ENCODE data around the gene MPZL2. TPM values are rescaled to one million over a fixed set of nuclear protein-coding genes. Genes with fewer than 3 reads are reported as not detected.

MPZL2 gene
- total RNA-seq, 1 donor: 0.36 TPM

DNA sequence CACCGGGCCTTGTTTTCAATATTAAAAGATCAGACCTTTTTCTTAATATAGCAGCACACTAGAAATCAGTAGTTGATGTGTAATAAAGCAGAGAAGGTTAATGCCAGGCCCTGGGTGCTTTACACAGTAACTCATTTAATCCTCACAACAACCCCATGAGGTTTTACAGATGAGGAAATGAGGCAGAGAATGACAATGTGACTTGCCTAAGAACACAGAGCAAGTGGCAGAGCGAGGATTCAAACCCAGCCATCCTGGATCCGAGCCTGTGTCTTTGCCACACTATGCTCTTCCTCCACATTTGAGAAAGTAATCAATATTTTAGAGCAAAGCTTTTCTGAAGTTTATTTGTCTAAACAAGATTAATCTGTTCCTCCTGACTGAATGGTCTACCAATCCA lies 46.5 kb downstream of the MPZL2 start:
- no peak for DNase-seq (ENCODE audit: low read depth)
- no peak overlapping the region for H3K4me3 ChIP-seq (ENCODE audit: low read depth, low read length)
- TF ChIP-seq, protein P1, sequence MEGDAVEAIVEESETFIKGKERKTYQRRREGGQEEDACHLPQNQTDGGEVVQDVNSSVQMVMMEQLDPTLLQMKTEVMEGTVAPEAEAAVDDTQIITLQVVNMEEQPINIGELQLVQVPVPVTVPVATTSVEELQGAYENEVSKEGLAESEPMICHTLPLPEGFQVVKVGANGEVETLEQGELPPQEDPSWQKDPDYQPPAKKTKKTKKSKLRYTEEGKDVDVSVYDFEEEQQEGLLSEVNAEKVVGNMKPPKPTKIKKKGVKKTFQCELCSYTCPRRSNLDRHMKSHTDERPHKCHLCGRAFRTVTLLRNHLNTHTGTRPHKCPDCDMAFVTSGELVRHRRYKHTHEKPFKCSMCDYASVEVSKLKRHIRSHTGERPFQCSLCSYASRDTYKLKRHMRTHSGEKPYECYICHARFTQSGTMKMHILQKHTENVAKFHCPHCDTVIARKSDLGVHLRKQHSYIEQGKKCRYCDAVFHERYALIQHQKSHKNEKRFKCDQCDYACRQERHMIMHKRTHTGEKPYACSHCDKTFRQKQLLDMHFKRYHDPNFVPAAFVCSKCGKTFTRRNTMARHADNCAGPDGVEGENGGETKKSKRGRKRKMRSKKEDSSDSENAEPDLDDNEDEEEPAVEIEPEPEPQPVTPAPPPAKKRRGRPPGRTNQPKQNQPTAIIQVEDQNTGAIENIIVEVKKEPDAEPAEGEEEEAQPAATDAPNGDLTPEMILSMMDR (IDR thresholded peaks at IDR 0.05; ENCODE audit: insufficient read depth, low read length): no peak

DNA sequence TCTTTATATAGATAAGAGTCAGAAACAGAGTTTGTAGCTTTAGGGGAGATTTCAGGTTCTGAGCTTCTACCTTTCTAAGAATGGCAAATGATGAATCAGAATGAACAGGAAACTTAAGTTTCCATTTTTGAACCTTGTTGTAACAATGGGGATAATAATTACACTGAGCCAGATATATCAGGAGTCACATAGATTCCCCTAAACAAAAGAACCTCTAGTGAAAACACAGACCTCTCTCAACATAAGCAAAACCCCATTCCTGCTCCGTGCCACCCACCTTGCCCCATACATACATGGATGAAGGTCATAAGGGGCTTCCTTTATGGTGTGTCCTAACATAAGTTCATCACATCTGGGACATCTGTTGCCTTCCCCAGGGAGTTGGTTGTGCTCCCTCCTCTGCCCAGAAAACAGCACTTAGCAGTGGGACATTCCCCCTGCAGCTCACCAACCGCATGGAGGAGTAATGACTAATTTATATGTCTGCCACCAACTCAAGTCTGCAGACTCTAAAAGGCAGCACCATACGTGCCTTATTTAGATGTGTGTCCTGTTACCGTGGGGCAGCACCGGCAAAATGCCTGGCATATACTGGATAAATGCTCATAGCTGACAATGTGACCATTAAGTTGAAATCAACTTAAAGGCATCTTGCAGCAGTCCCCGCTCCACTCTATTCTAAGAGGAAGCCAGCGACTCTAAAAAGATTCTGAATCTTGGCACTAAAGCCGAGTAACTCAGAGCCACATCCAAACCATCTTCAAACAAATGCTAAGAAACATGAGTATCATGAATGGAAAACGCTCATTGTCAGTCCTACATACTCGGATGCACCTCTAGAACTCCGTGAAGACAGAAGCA lies 47.2 kb downstream of the MPZL2 start:
- DNase-seq (ENCODE audit: low read depth): no peak
- TF ChIP-seq, protein P1 (IDR thresholded peaks at IDR 0.05; ENCODE audit: insufficient read depth, low read length): no peak
- no peak overlapping the region for H3K4me3 ChIP-seq (ENCODE audit: low read depth, low read length)

DNA sequence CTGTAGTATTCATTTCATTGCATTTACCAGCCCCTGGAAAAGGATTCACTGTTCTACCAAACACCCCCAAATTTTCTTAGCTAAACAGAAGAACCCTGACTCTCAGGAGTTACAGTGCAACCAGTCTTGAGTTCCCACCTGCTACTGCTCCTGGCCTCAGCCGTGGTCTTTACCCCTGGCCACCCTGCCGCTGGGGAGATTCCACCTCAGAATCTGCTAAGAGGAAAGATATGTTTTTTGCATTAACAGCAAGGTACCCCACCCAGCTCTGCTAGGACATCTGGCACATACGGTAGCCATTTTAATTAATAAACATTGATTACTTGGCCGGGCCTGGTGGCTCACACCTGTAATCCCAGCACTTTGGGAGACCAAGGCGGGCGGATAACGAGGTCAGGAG lies 48.3 kb downstream of the MPZL2 start:
- H3K4me3 ChIP-seq (ENCODE audit: low read depth, low read length): no peak overlapping the region
- TF ChIP-seq, protein P1 (IDR thresholded peaks at IDR 0.05; ENCODE audit: insufficient read depth, low read length): no peak
- DNase-seq (ENCODE audit: low read depth): no peak

DNA sequence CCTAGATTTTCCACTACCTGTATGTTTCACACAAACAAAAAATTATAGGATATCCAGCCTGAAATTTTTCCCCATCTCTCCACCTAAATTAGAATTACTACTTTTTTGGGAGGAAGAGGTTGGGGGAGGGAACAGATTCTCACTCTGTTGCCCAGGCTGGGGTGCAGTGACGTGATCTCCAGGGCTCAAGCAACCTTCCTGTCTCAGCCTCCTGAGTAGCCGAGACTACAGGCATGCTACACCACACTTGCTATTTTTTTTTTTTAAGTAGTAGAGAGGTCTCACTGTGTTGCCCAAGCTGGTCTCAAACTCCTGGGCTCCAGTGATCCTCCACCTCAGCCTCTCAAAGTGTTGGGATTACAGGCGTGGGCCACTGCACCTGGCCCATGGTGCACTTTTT lies 48.8 kb downstream of the MPZL2 start:
- no peak for DNase-seq (ENCODE audit: low read depth)
- H3K4me3 ChIP-seq (ENCODE audit: low read depth, low read length): no peak overlapping the region
- TF ChIP-seq, protein P1 (IDR thresholded peaks at IDR 0.05; ENCODE audit: insufficient read depth, low read length): no peak

DNA sequence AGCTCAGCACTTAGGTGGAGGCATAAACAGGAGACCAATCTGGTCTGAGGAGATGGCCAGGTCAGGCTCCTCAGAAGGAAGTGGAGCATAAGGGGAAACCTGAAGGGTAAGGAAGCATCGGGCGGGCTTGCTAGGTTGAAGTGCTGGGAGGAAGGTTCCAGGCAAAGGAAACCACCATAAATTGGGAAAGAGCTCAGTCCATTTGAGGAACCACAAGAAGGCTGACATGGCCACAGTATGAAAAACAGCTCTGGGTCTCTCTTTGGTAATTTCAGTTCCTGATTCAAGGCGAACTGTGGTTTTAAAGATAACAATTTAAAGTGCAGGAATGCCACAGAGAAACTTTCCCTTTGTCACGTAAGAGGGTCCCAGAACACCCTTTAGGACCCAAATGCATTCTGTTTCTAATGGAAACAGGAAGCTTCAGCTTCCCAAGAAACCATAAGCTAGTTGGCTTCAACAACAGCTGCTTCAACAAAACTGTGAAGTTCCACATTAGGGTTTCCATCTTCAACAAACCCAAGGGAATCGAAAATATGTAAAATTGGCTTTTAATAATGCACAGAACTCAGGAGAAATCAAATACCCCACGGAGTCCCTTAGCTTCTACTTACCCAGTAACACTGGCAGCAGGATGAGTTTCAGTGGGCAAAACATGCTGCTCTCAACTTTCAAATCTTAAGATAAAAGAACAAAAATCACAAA lies 49.7 kb downstream of the MPZL2 start:
- TF ChIP-seq, protein P1 (IDR thresholded peaks at IDR 0.05; ENCODE audit: insufficient read depth, low read length): no peak
- DNase-seq (ENCODE audit: low read depth): no peak
- H3K4me3 ChIP-seq (ENCODE audit: low read depth, low read length): no peak overlapping the region

DNA sequence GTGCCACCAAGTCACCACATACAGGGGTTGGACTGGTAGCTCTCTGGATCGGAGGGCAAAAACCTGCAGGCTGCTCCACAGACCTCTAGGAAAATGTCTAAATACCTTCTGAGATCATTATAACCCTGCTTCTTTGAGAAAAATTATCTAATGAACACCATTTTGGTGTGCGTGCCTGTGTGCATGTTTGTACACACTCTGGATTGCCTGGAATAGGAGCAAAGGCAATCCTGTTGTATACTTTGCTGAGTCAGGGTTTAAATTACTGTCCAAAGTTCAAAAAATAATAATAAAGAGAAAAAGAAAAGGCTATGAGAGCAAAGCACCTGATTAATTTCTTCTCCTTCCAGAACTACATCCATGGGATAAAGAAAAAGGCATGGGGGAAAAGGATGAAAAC lies 50.3 kb downstream of the MPZL2 start:
- TF ChIP-seq, protein P1 (IDR thresholded peaks at IDR 0.05; ENCODE audit: insufficient read depth, low read length): no peak
- DNase-seq (ENCODE audit: low read depth): no peak
- no peak overlapping the region for H3K4me3 ChIP-seq (ENCODE audit: low read depth, low read length)
